ENCODE measurements around the gene ACAP2. TPM values are rescaled to one million over a fixed set of nuclear protein-coding genes. Genes with fewer than 3 reads are reported as not detected.
A peak's percentile ranks its signal among the peaks of the same experiment; 100 is the strongest.

ACAP2 gene
- total RNA-seq, 6 experiments from 2014 or later, result 37.7 to 47.1 (median 45.2) TPM

DNA sequence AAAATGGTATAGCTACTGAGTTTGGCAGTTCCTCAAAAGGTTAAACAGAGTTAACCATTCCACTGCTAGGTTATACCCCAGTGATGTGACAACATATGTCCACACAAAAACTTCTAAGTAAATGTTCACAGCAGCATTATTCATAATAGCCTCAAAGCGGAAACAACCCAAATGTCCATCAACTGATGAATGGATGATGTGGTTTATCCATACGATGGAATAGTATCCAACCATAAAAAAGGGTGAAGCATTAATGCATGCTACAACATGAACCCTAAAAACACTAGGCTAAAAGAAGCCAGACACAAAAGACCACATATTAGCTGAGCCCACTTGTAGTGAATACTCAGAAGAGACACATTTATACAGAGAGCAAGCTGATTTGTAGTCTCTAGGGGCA is 180.9 kb downstream of the ACAP2 start:
- no peak for DNase-seq
- no peak overlapping the region for H3K4me3 Mint-ChIP-seq
- H3K4me1 Mint-ChIP-seq (ENCODE audit: low read depth), result peaks cover 32% of the 10 kb centered on the region
- H3K36me3 Mint-ChIP-seq (ENCODE audit: low read depth), result no peaks in the 10 kb centered on the region
- H3K27me3 Mint-ChIP-seq (ENCODE audit: insufficient read depth), result no peaks in the 10 kb centered on the region
- TF ChIP-seq CTCF (IDR thresholded peaks at IDR 0.05), result no peak
- H3K9me3 Mint-ChIP-seq, result no peaks in the 10 kb centered on the region
- H3K27ac Mint-ChIP-seq, result no peak overlapping the region

DNA sequence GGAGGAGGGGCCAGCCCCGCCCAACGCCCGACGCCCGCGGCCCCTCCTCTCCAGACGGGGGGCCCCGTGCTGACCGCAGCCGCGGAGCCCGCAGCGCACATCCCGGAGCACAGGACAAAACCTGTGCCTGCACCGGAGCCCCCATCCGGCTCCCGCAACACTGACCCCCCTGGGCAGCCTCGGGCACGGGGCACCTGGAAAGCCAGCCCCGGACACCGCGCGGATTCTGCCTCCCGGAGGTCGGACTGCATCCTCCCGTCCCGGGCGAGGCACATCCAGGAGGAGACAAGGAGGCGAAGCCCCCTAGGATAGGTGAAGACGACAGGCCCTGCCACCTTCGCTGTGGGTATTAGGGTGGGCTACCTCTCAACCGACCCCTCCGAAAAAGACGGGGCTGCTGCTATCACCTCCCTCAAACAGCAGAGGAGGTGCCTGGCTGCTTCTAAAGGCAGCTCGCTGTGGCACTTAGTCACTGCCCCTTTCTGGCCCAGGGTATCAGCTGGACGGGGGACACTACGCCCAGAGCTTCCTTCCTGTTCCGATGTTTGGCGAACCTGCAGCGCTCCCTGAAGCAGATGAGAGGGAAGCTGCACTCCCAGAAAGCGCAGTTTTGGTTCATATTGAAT is 182.4 kb downstream of the ACAP2 start:
- Mint-ChIP-seq H3K27me3 (ENCODE audit: insufficient read depth) (no peaks in the 10 kb centered on the region), H3K4me3 (peak overlapping the region; percentile 74), H3K4me1 (ENCODE audit: low read depth) (peaks cover 32% of the 10 kb centered on the region), H3K27ac (peak overlapping the region; percentile 32; the same call in 1 of the 2 replicates), H3K9me3 (no peaks in the 10 kb centered on the region), H3K36me3 (ENCODE audit: low read depth) (no peaks in the 10 kb centered on the region)
- peak; percentile 64 for TF ChIP-seq CTCF (IDR thresholded peaks at IDR 0.05)
- no peak for DNase-seq

DNA sequence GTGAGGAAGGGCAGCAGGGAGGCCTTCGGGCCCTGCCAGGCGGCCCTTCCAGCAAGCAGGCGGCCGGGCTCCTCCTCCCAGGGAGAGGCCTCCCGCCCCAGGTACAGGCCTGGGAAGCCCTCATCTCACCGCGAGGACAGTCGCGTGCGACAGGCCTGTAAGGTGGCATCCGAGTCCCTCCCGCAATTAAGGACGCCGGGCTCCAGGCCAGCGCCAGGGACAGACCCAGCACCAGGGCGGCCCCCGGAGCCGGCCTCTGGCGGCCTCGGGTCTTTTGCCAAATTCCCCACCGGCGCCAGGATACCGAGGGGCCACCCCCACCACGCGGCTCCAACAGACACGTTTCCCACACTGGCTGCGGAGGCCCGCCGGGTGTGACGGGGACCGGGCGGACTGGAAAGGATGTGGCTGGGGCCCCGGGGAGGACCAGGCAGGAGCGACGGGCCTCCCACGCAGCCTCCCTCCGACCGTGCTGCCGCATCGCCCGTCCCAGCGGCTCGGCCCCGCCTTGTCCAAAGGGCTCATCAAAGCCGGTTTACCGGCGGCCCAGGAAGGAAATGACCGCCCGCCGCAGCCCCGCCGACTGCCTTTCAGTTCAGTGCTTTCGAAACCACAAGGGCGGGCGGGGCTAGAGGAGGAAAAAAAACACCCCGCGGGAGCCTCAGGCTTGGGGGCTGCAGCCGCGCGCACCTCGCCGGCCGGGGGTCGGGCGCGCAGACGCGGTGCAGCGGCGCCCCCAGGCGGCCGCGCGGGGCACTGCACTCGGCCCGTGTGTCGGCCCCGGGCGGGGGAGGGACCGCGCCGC is 183.1 kb downstream of the ACAP2 start:
- H3K36me3 Mint-ChIP-seq (ENCODE audit: low read depth), result no peaks in the 10 kb centered on the region
- DNase-seq, result peak; percentile 89
- peak; percentile 80 for TF ChIP-seq CTCF (IDR thresholded peaks at IDR 0.05)
- peak overlapping the region; percentile 89 for H3K27ac Mint-ChIP-seq
- peaks cover 32% of the 10 kb centered on the region for H3K4me1 Mint-ChIP-seq (ENCODE audit: low read depth)
- peak overlapping the region; percentile 74 for H3K4me3 Mint-ChIP-seq
- H3K27me3 Mint-ChIP-seq (ENCODE audit: insufficient read depth), result no peaks in the 10 kb centered on the region
- no peaks in the 10 kb centered on the region for H3K9me3 Mint-ChIP-seq

DNA sequence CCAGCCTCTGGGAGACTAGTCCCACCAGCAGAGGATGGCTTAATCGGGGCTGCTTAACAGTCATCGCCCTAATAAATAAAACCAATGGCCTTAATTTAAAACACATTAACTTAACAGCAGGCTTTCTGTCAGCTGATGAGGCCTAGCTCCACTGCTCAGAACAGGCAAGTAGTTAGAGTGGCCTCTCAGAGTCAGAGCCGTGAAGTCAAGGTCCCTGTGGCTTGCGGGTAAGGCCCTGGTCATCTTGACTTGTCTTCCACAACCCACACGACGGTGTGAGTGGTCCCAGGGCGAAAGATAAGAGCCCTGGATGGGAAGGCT is 183.7 kb downstream of the ACAP2 start:
- peak; percentile 49 for DNase-seq
- H3K27ac Mint-ChIP-seq, result peak overlapping the region; percentile 89
- peaks cover 26% of the 10 kb centered on the region for H3K4me1 Mint-ChIP-seq (ENCODE audit: low read depth)
- H3K9me3 Mint-ChIP-seq, result no peaks in the 10 kb centered on the region
- no peak for TF ChIP-seq CTCF (IDR thresholded peaks at IDR 0.05)
- H3K27me3 Mint-ChIP-seq (ENCODE audit: insufficient read depth), result no peaks in the 10 kb centered on the region
- H3K4me3 Mint-ChIP-seq, result peak overlapping the region; percentile 74
- no peaks in the 10 kb centered on the region for H3K36me3 Mint-ChIP-seq (ENCODE audit: low read depth)

- H3K27me3 Mint-ChIP-seq (ENCODE audit: insufficient read depth), result no peaks in the 10 kb centered on the region
- peak overlapping the region; percentile 74 for H3K4me3 Mint-ChIP-seq
- peak overlapping the region; percentile 89 for H3K27ac Mint-ChIP-seq
- no peaks in the 10 kb centered on the region for H3K9me3 Mint-ChIP-seq
- H3K36me3 Mint-ChIP-seq (ENCODE audit: low read depth), result no peaks in the 10 kb centered on the region
- peaks cover 21% of the 10 kb centered on the region for H3K4me1 Mint-ChIP-seq (ENCODE audit: low read depth)
- no peak for DNase-seq
- no peak for TF ChIP-seq CTCF (IDR thresholded peaks at IDR 0.05)
Measured at GRCh38 chr3:195258449-195259153, 184.2 kb downstream of the ACAP2 start.

Measured in HFFc6 (cell line).